T-helper 17 cell (primary cell): ENCODE data around the gene TUBA4B. TPM values are rescaled to one million over a fixed set of nuclear protein-coding genes. Genes with fewer than 3 reads are reported as not detected.
"Not testable (repeated sequence)": the region's sequence is repeated elsewhere in the genome, so short reads cannot be mapped to it uniquely, and the experiment has no call there.

Experiments used
- ATAC-seq: fragments of 150-1000 bp; cut with Tn5 transposase; 2 replicates; pipeline ENCODE4 v1.10.0; 2021; ENCODE audit warnings: mild to moderate bottlenecking, moderate library complexity
- DNase-seq, 3 donors: peaks; one replicate each; pipeline versions ENCODE4 v3.0.0 to v3.0.0-alpha.2; 2020 to 2021
- H3K9me3 ChIP-seq: one replicate; pipeline ENCODE4 v1.7.0; 2013; ENCODE audit warnings: low read length, mild to moderate bottlenecking; ENCODE audit not compliant: control insufficient read depth, poor library complexity, severe bottlenecking
- H3K27ac Mint-ChIP-seq: one replicate; pipeline ENCODE4 v1.8.0; 2022; ENCODE audit warnings: mild to moderate bottlenecking, moderate library complexity, mixed read lengths
- H3K27me3 Mint-ChIP-seq: one replicate; pipeline ENCODE4 v1.8.0; 2022; ENCODE audit warnings: mixed read lengths
- H3K36me3 Mint-ChIP-seq: one replicate; pipeline ENCODE4 v1.8.0; 2022; ENCODE audit warnings: low read depth, mixed read lengths
- H3K4me1 Mint-ChIP-seq: one replicate; pipeline ENCODE4 v1.8.0; 2022; ENCODE audit warnings: mild to moderate bottlenecking, mixed read lengths
- H3K4me3 Mint-ChIP-seq: one replicate; pipeline ENCODE4 v1.8.0; 2022; ENCODE audit warnings: mild to moderate bottlenecking, moderate library complexity, mixed read lengths
- total RNA-seq, 4 donors: library from RNA in 2 of 4; stranded (reverse) in 2 of 4; gene quantifications; one replicate each; pipeline ENCODE4 v1.2.3 and lab custom pipeline; 2022 to 2026

The TUBA4B gene
- total RNA-seq, 2 donors from 2014 or later: not detected

GRCh38 chr2:219299372-219299760, 46.3 kb downstream of the TUBA4B start:
- H3K9me3 ChIP-seq: no peaks in the 10 kb centered on the region
- DNase-seq (no peak), ATAC-seq (no peak)
- Mint-ChIP-seq H3K27me3 (peaks cover 46% of the 10 kb centered on the region), H3K36me3 (no peaks in the 10 kb centered on the region), H3K27ac (no peak overlapping the region), H3K4me1 (peaks cover 14% of the 10 kb centered on the region), H3K4me3 (no peak overlapping the region)

GRCh38 chr2:219300022-219300421, 47.0 kb downstream of the TUBA4B start:
- Mint-ChIP-seq H3K27ac (no peak overlapping the region), H3K36me3 (peaks cover 1% of the 10 kb centered on the region), H3K4me3 (no peak overlapping the region), H3K4me1 (peaks cover 12% of the 10 kb centered on the region), H3K27me3 (peaks cover 53% of the 10 kb centered on the region)
- DNase-seq (no peak), ATAC-seq (no peak)
- H3K9me3 ChIP-seq: no peaks in the 10 kb centered on the region

DNA sequence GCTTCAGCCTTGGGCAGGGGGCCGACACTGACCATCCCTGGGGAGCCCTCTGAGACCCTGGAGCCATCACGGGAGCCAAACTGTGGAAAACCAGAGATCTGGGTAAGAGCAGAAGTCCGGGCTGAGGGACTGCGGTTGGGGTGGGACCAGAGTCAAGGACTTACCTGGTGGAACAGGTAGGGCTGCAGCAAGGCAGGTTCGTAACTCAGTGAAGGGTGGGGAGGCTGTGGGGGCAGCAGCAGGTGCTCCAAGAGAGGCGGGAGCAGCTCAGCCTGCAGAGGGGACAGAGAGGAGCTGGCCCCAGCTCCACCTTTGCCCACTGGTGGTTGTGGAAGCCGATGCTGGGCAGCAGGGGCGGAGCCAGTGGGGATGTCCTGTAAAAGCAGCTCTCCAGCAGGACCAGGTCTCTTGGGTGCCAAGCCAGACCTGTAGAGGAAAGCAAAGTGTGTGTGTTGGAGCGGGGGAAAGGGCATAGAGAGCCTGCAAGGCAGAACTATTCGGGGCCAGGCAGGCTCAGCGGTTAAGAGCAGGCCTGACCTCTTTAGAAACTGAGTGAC, 49.4 kb downstream of the TUBA4B start:
- Mint-ChIP-seq H3K4me1 (peaks cover 8% of the 10 kb centered on the region), H3K36me3 (peaks cover 2% of the 10 kb centered on the region), H3K4me3 (no peak overlapping the region), H3K27me3 (peaks cover 70% of the 10 kb centered on the region), H3K27ac (no peak overlapping the region)
- H3K9me3 ChIP-seq: no peaks in the 10 kb centered on the region
- no peak for DNase-seq
- no peak for ATAC-seq

- H3K9me3 ChIP-seq: no peaks in the 10 kb centered on the region
- DNase-seq (no peak), ATAC-seq (no peak)
- H3K36me3 Mint-ChIP-seq: peaks cover 2% of the 10 kb centered on the region
- H3K27ac Mint-ChIP-seq: no peak overlapping the region
- H3K4me1 Mint-ChIP-seq: peaks cover 5% of the 10 kb centered on the region
- peaks cover 75% of the 10 kb centered on the region for H3K27me3 Mint-ChIP-seq
- H3K4me3 Mint-ChIP-seq: no peak overlapping the region
These were observed 51.2 kb downstream of the TUBA4B start for GRCh38 chr2:219304223-219304622.

DNA sequence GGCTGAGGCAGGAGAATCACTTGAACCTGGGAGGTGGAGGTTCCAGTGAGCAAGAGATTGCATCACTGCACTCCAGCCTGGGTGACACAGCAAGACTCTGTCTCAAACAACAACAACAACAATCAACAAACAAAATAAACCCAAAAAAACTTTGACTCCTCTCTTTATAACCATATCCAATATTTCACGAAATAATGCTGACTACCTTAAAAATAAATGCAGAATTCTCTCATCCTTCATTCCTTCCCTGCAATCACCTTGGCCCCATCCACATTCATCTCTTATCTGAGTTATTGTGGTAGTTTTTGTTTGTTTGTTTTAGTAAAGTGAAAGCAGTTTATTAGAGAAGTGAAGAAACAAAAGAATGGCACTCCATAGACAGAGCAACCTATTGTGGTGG, 53.0 kb downstream of the TUBA4B start:
- Mint-ChIP-seq H3K27ac (no peak overlapping the region), H3K4me1 (peaks cover 5% of the 10 kb centered on the region), H3K27me3 (peaks cover 76% of the 10 kb centered on the region), H3K4me3 (no peak overlapping the region), H3K36me3 (peaks cover 2% of the 10 kb centered on the region)
- no peak for DNase-seq
- ATAC-seq: no peak
- H3K9me3 ChIP-seq: peaks cover 2% of the 10 kb centered on the region

- H3K4me3 Mint-ChIP-seq: no peak overlapping the region
- H3K9me3 ChIP-seq: peaks cover 2% of the 10 kb centered on the region
- no peaks in the 10 kb centered on the region for H3K4me1 Mint-ChIP-seq
- ATAC-seq: peak; percentile 84
- H3K27me3 Mint-ChIP-seq: peaks cover 57% of the 10 kb centered on the region
- no peak overlapping the region for H3K27ac Mint-ChIP-seq
- peaks cover 2% of the 10 kb centered on the region for H3K36me3 Mint-ChIP-seq
- DNase-seq: peak; percentile 47 to 70 (median 52)
These were observed 55.4 kb downstream of the TUBA4B start for GRCh38 chr2:219308142-219309101.

DNA sequence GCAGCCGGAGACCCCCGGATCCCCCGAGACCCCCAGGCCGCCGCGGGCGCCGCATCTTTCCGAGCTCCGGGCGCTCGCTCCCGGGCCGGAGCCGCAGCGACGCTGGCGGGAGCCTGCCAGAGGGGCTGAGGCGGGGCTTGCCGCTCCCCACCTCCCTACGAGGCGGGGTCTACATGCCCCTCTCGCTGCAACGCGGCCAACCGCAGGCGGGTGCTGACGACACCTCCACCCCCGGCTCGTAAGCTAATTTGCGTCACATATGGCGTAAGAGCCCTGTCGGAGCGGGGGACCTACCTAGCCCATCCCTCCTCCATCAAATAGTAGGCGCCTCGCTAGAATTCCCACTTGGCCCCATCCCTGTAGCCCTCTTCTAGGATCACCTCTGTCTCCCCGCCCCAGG, 56.2 kb downstream of the TUBA4B start, which contains the start of gene PTPRN:
Gene PTPRN (minus strand): TSS at position 124 of the 400 bp plus-strand sequence. CDS start 69 bp downstream, at position 55.
- no peak within 1 kb of the TSS for H3K4me3 Mint-ChIP-seq
- no peaks in the 10 kb centered on the region for H3K4me1 Mint-ChIP-seq
- no peak within 1 kb of the TSS for H3K27ac Mint-ChIP-seq
- peaks cover 2% of the 10 kb centered on the region for H3K36me3 Mint-ChIP-seq
- DNase-seq: no peak
- H3K9me3 ChIP-seq: peaks cover 2% of the 10 kb centered on the region
- ATAC-seq: peak; percentile 50
- peaks cover 50% of the 10 kb centered on the region for H3K27me3 Mint-ChIP-seq

- not testable (repeated sequence) for H3K4me1 Mint-ChIP-seq, H3K4me3 Mint-ChIP-seq, H3K27ac Mint-ChIP-seq, ATAC-seq, DNase-seq, H3K9me3 ChIP-seq, H3K36me3 Mint-ChIP-seq
- peaks cover 29% of the 10 kb centered on the region for H3K27me3 Mint-ChIP-seq
These were observed 59.7 kb downstream of the TUBA4B start for GRCh38 chr2:219312683-219313263.

DNA sequence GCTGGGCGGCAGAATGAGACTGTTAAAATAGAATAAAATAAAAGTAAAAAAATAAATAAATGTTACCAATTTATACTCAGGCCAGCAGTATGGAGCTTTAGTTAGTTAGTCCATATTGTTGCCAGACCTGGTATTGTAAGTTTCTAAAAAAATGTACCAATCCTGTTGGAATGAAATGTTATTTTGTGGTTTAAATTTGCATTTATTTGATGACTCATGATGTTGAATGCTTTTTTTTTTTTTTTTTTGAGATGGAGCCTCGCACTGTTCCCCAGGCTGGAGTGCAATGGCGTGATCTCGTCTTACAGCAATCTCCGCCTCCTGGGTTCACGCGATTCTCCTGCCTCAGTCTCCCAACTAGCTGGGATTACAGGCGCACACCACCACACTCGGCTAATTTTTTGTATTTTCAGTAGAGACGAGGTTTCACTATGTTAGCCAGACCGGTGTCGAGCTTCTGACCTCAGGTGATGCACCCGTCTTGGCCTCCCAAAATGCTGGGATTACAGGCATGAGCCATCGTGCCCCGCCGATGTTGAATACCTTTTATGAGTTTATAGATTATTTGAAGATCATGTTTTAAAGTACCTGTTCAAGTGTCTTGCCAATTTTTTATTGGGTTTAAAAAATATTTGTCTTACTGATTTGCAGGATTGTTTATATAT, 61.9 kb downstream of the TUBA4B start:
- no peaks in the 10 kb centered on the region for H3K9me3 ChIP-seq
- ATAC-seq: no peak
- no peaks in the 10 kb centered on the region for H3K36me3 Mint-ChIP-seq
- no peaks in the 10 kb centered on the region for H3K4me1 Mint-ChIP-seq
- H3K27ac Mint-ChIP-seq: no peak overlapping the region
- no peak for DNase-seq
- H3K27me3 Mint-ChIP-seq: peaks cover 21% of the 10 kb centered on the region
- H3K4me3 Mint-ChIP-seq: no peak overlapping the region

Other genes with a start within 250 kb of the TUBA4B start
- gene CFAP65, start 211.7 kb upstream of the TUBA4B start, total RNA-seq: not detected
- not detected for gene IHH, start 192.3 kb upstream of the TUBA4B start, total RNA-seq
- 10 to 100 TPM; 11.8 to 15.2 TPM for gene NHEJ1, start 92.4 kb upstream of the TUBA4B start, total RNA-seq
- 1 to 10 TPM in 1 of 2 donors, under 1 TPM in 1; 0.65 to 1.0 TPM for gene SLC23A3, start 83.2 kb upstream of the TUBA4B start, total RNA-seq
- 10 to 100 TPM; 50.8 to 58.1 TPM for gene CNPPD1, start 76.3 kb upstream of the TUBA4B start, total RNA-seq
- 10 to 100 TPM; 78.4 to 81.4 TPM for gene RETREG2, start 75.0 kb upstream of the TUBA4B start, total RNA-seq
- gene ZFAND2B, start 46.5 kb upstream of the TUBA4B start, total RNA-seq: 10 to 100 TPM; 65.3 to 71.1 TPM
- gene ABCB6, start 34.3 kb upstream of the TUBA4B start, total RNA-seq: 1 to 10 TPM; 2.6 to 6.6 TPM
- 10 to 100 TPM; 42.4 to 72.1 TPM for gene ATG9A, start 23.6 kb upstream of the TUBA4B start, total RNA-seq
- gene ANKZF1, start 23.4 kb upstream of the TUBA4B start, total RNA-seq: 10 to 100 TPM; 92.5 to 93.5 TPM
- gene GLB1L, start 7.8 kb upstream of the TUBA4B start, total RNA-seq: 1 to 10 TPM in 1 of 2 donors, under 1 TPM in 1; 0.94 to 3.1 TPM
- gene STK16, start 7.8 kb upstream of the TUBA4B start, total RNA-seq: 10 to 100 TPM; 11.9 to 17.2 TPM
- 100 to 1,000 TPM; 107 to 184 TPM for gene TUBA4A, start 675 bp downstream of the TUBA4B start, total RNA-seq
- 100 to 1,000 TPM; 101 to 120 TPM for gene DNAJB2, start 26.1 kb downstream of the TUBA4B start, total RNA-seq
- gene PTPRN, start 56.2 kb downstream of the TUBA4B start, total RNA-seq: 1 to 10 TPM in 1 of 2 donors, not detected in 1; 2.6 TPM
- gene RESP18, start 79.5 kb downstream of the TUBA4B start, total RNA-seq: not detected
- gene DNPEP, start 134.7 kb downstream of the TUBA4B start, total RNA-seq: 100 to 1,000 TPM in 1 of 2 donors, 10 to 100 TPM in 1; 81.3 to 107 TPM
- not detected for gene DES, start 165.1 kb downstream of the TUBA4B start, total RNA-seq
- 1 to 10 TPM; 7.3 to 8.4 TPM for gene SPEG, start 181.6 kb downstream of the TUBA4B start, total RNA-seq
- gene GMPPA, start 245.6 kb downstream of the TUBA4B start, total RNA-seq: 10 to 100 TPM; 25.1 to 27.2 TPM